ENCODE results near the gene CEP112. TPM values are rescaled to one million over a fixed set of nuclear protein-coding genes. Genes with fewer than 3 reads are reported as not detected.

CEP112 gene
- total and polyA plus RNA-seq, 2 of the 13 experiments (the other 11 are each of a cell fraction or from before 2014, with no cell fraction given), result 1.2 to 3.4 TPM

- no peak for TF ChIP-seq BCLAF1 (IDR thresholded peaks at IDR 0.05)
- peak; percentile 97 for TF ChIP-seq MED1 (CRISPR knock-in tag; IDR thresholded peaks at IDR 0.05)
- TF ChIP-seq ELK4 (CRISPR knock-in tag; IDR thresholded peaks at IDR 0.05; ENCODE audit: borderline replicate concordance), result no peak
- no peak for TF ChIP-seq NONO (IDR thresholded peaks at IDR 0.05)
- no peak for TF ChIP-seq NONO (CRISPR knock-in tag; conservative IDR thresholded peaks at IDR 0.05)
- TF ChIP-seq ZNF782 (CRISPR knock-in tag; IDR thresholded peaks at IDR 0.05; ENCODE audit: borderline replicate concordance), result no peak; the same call in 1 of the 2 replicates
- TF ChIP-seq ZNF780A (CRISPR knock-in tag; IDR thresholded peaks at IDR 0.05), result no peak
- no peak for TF ChIP-seq ARNT (IDR thresholded peaks at IDR 0.05)
- TF ChIP-seq NBN (conservative IDR thresholded peaks at IDR 0.05), result no peak
- no peak; the same call in 1 of the 2 replicates for TF ChIP-seq GABPA (IDR thresholded peaks at IDR 0.05; ENCODE audit: low read depth, low read length)
- TF ChIP-seq GABPA (CRISPR knock-in tag; IDR thresholded peaks at IDR 0.05; ENCODE audit: low read depth), result peak; percentile 82
- TF ChIP-seq ZFP91 (CRISPR knock-in tag; IDR thresholded peaks at IDR 0.05; ENCODE audit: borderline replicate concordance), result peak; percentile 85
- no peak for TF ChIP-seq MLXIP (CRISPR knock-in tag; IDR thresholded peaks at IDR 0.05; ENCODE audit: borderline replicate concordance)
- TF ChIP-seq ZNF614 (CRISPR knock-in tag; IDR thresholded peaks at IDR 0.05; ENCODE audit: borderline replicate concordance), result peak; percentile 73; the same call in 1 of the 2 replicates
- no peak for TF ChIP-seq ZNF557 (CRISPR knock-in tag; IDR thresholded peaks at IDR 0.05)
- TF ChIP-seq NFE2L2 (IDR thresholded peaks at IDR 0.05; ENCODE audit: low read length), result no peak
- TF ChIP-seq ZSCAN9 (CRISPR knock-in tag; IDR thresholded peaks at IDR 0.05; ENCODE audit: borderline replicate concordance), result peak; percentile 83; the same call in 1 of the 2 replicates
- TF ChIP-seq HMG20A (CRISPR knock-in tag; IDR thresholded peaks at IDR 0.05; ENCODE audit: borderline replicate concordance), result peak; percentile 99
- TF ChIP-seq EHMT2 (IDR thresholded peaks at IDR 0.05; ENCODE audit: borderline replicate concordance, low read depth, low read length), result peak; percentile 24; the same call in 1 of the 2 replicates
- TF ChIP-seq HOXA3 (CRISPR knock-in tag; IDR thresholded peaks at IDR 0.05), result peak; percentile 81
- TF ChIP-seq RFX3 (CRISPR knock-in tag; IDR thresholded peaks at IDR 0.05), result no peak
These were observed 501.2 kb downstream of the CEP112 start (continued) for GRCh38 chr17:65690626-65691310.

Measured in HepG2 (cell line).